Trophoblast cell (in vitro differentiated cells and primary cell): ENCODE measurements around the gene MRTFA.
"Not testable (repeated sequence)": the region's sequence is repeated elsewhere in the genome, so short reads cannot be mapped to it uniquely, and the experiment has no call there.

Experiments
- DNase-seq, 2 donors: peaks; one replicate each; pipeline ENCODE4 v3.0.0-alpha.2; 2016
- H2AFZ ChIP-seq: 2 replicates; pipeline ENCODE4 v1.6.1; 2013; ENCODE audit warnings: low read length, moderate library complexity, mild to moderate bottlenecking; ENCODE audit not compliant: insufficient read depth, poor library complexity
- H2AK5ac ChIP-seq: 2 replicates; pipeline ENCODE4 v1.6.1; 2013; ENCODE audit warnings: mild to moderate bottlenecking, low read length
- H2BK120ac ChIP-seq: 2 replicates; pipeline ENCODE4 v1.6.1; 2013; ENCODE audit warnings: low read length, mild to moderate bottlenecking, moderate library complexity; ENCODE audit not compliant: insufficient read depth, poor library complexity
- H2BK12ac ChIP-seq: 2 replicates; pipeline ENCODE4 v1.6.1; 2013; ENCODE audit warnings: mild to moderate bottlenecking, low read length, moderate library complexity
- H2BK5ac ChIP-seq: 2 replicates; pipeline ENCODE4 v1.6.1; 2013; ENCODE audit warnings: low read length, low read depth, moderate library complexity, mild to moderate bottlenecking; ENCODE audit not compliant: poor library complexity
- H3K14ac ChIP-seq: 2 replicates; pipeline ENCODE4 v1.6.1; 2013; ENCODE audit warnings: mild to moderate bottlenecking, low read length
- H3K18ac ChIP-seq: 2 replicates; pipeline ENCODE4 v1.6.1; 2013; ENCODE audit warnings: mild to moderate bottlenecking, low read length
- H3K23ac ChIP-seq: 2 replicates; pipeline ENCODE4 v1.6.1; 2013; ENCODE audit warnings: low read length
- H3K27ac ChIP-seq: 2 replicates; pipeline ENCODE4 v1.5.1; 2013; ENCODE audit warnings: low read depth, mild to moderate bottlenecking, inconsistent platforms, low read length, moderate library complexity
- H3K27me3 ChIP-seq: 2 replicates; pipeline ENCODE4 v1.6.1; 2013; ENCODE audit warnings: inconsistent platforms, mild to moderate bottlenecking, low read length, moderate library complexity; ENCODE audit not compliant: insufficient read depth
- H3K36me3 ChIP-seq, 2 experiments: 1 replicate in 1 of 2; 2 replicates in 1 of 2; pipeline ENCODE4 v1.6.1; 2013; ENCODE audit warnings: low read length in 2 of 2, mild to moderate bottlenecking in 2 of 2, moderate library complexity in 1 of 2; ENCODE audit not compliant: insufficient read depth in 2 of 2, control insufficient read depth in 1 of 2
- H3K4ac ChIP-seq: 2 replicates; pipeline ENCODE4 v1.6.1; 2013; ENCODE audit warnings: low read depth, mild to moderate bottlenecking, low read length, moderate library complexity
- H3K4me1 ChIP-seq, 2 experiments: 1 replicate in 1 of 2; 2 replicates in 1 of 2; pipeline ENCODE4 v1.6.1; 2013; ENCODE audit warnings: low read length in 2 of 2, mild to moderate bottlenecking in 2 of 2, moderate library complexity in 1 of 2; ENCODE audit not compliant: insufficient read depth in 2 of 2, control insufficient read depth in 1 of 2
- H3K4me2 ChIP-seq: 2 replicates; pipeline ENCODE4 v1.6.1; 2013; ENCODE audit warnings: inconsistent platforms, mild to moderate bottlenecking, low read length, moderate library complexity
- H3K4me3 ChIP-seq: 2 replicates; pipeline ENCODE4 v1.5.1; 2013; ENCODE audit warnings: mild to moderate bottlenecking, low read depth, low read length, inconsistent platforms
- H3K79me1 ChIP-seq: one replicate; pipeline ENCODE4 v1.6.1; 2013; ENCODE audit warnings: low read length
- H3K79me2 ChIP-seq: 2 replicates; pipeline ENCODE4 v1.6.1; 2013; ENCODE audit warnings: low read length, mild to moderate bottlenecking; ENCODE audit not compliant: control insufficient read depth, insufficient read depth, poor library complexity
- H3K9ac ChIP-seq: 2 replicates; pipeline ENCODE4 v1.6.1; 2013; ENCODE audit warnings: mild to moderate bottlenecking, low read length
- H3K9me3 ChIP-seq: 2 replicates; pipeline ENCODE4 v1.6.1; 2013; ENCODE audit warnings: low read depth, mild to moderate bottlenecking, control low read depth, inconsistent platforms, low read length; ENCODE audit not compliant: insufficient read depth
- H4K12ac ChIP-seq: 2 replicates; pipeline ENCODE4 v1.6.1; 2013; ENCODE audit warnings: low read depth, mild to moderate bottlenecking, low read length, moderate library complexity
- H4K8ac ChIP-seq: 2 replicates; pipeline ENCODE4 v1.6.1; 2013; ENCODE audit warnings: low read depth, mild to moderate bottlenecking, low read length, moderate library complexity
- H4K91ac ChIP-seq: one replicate; pipeline ENCODE4 v1.6.1; 2013; ENCODE audit warnings: low read depth, mild to moderate bottlenecking, low read length, moderate library complexity
- WGBS: extraction: QIAGEN DNeasy Blood & Tissue Kit; methylation state at CpG from one replicate; pipeline ENCODE4 v1.1.7; 2013; ENCODE audit warnings: missing lambda C conversion rate; ENCODE audit not compliant: insufficient read length, insufficient coverage; ENCODE audit errors: extremely low coverage; 5-methylcytosine and 5-hydroxymethylcytosine counted together

Gene MRTFA

DNA sequence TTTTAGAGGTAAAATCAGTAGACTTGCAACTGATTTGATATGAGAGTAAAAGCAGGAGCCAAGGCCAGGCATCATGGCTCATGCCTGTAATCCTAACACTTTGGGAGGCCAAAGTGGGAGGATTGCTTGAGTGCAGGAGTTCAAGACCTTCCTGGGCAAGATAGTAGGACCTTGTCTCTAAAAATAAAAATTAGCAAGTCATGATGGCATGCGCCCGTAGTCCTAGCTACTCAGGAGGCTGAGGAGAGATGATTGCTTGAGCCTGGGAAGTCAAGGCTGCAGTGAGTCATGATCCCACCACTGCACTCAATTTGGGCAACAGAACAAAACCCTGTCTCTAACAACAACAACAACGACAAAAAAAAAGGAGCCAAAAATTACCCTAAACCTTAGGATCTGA lies 252.6 kb downstream of the MRTFA start:
- no peak overlapping the region for H4K8ac ChIP-seq
- H3K36me3 ChIP-seq = peaks cover 0 to 4% of the 10 kb centered on the region in 2 experiments
- no peak overlapping the region for H3K18ac ChIP-seq
- no peak overlapping the region for H2BK12ac ChIP-seq
- no peak overlapping the region for H3K23ac ChIP-seq
- H3K9ac ChIP-seq = no peak overlapping the region
- DNase-seq = peak; percentile 56 to 63
- H2AK5ac ChIP-seq = no peak overlapping the region
- no peak overlapping the region for H2BK120ac ChIP-seq
- H4K91ac ChIP-seq = no peak overlapping the region
- no peak overlapping the region for H3K4ac ChIP-seq
- H2AFZ ChIP-seq = no peak overlapping the region
- H3K27ac ChIP-seq = no peak overlapping the region
- no peak overlapping the region for H3K4me3 ChIP-seq
- no peak overlapping the region for H2BK5ac ChIP-seq
- no peak overlapping the region for H3K4me2 ChIP-seq
- H3K4me1 ChIP-seq = no peaks in the 10 kb centered on the region
- no CpG with 5 or more reads among the region's 3 CpGs for WGBS
- no peaks in the 10 kb centered on the region for H3K9me3 ChIP-seq
- H4K12ac ChIP-seq = no peak overlapping the region
- no peak overlapping the region for H3K14ac ChIP-seq
- no peaks in the 10 kb centered on the region for H3K79me1 ChIP-seq
- H3K27me3 ChIP-seq = no peaks in the 10 kb centered on the region
- no peaks in the 10 kb centered on the region for H3K79me2 ChIP-seq

DNA sequence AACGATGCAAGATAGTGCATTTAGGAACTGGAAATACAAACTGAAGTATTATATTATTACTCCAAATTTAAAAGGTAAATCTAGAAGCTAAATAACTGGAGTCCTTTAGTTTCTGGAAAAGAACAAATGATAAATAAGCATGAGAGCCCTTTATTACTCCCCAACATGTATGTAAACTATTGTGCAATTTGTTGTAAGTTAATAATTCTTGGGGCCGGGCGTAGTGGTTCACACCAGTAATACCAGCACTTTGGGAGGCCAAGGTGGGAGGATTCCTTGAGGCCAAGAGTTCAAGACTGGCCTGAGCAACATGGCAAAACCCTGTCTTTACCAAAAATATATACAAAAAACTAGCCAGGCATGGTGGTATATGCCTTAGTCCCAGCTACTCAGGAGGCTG lies 255.1 kb downstream of the MRTFA start:
- H3K18ac ChIP-seq = no peak overlapping the region
- WGBS = no CpG with 5 or more reads among the region's 3 CpGs
- no peak overlapping the region for H3K9ac ChIP-seq
- H3K14ac ChIP-seq = no peak overlapping the region
- H3K36me3 ChIP-seq = peaks cover 0 to 2% of the 10 kb centered on the region in 2 experiments
- no peak overlapping the region for H3K4me2 ChIP-seq
- no peaks in the 10 kb centered on the region for H3K79me2 ChIP-seq
- no peak overlapping the region for H2BK12ac ChIP-seq
- no peaks in the 10 kb centered on the region for H3K27me3 ChIP-seq
- no peak overlapping the region for H2BK5ac ChIP-seq
- no peak for DNase-seq
- no peak overlapping the region for H3K4me3 ChIP-seq
- no peak overlapping the region for H2BK120ac ChIP-seq
- H3K79me1 ChIP-seq = no peaks in the 10 kb centered on the region
- H4K8ac ChIP-seq = no peak overlapping the region
- H3K4me1 ChIP-seq = no peaks in the 10 kb centered on the region
- H3K9me3 ChIP-seq = no peaks in the 10 kb centered on the region
- H2AK5ac ChIP-seq = no peak overlapping the region
- no peak overlapping the region for H4K12ac ChIP-seq
- H2AFZ ChIP-seq = no peak overlapping the region
- H4K91ac ChIP-seq = no peak overlapping the region
- no peak overlapping the region for H3K23ac ChIP-seq
- H3K4ac ChIP-seq = no peak overlapping the region
- H3K27ac ChIP-seq = no peak overlapping the region

DNA sequence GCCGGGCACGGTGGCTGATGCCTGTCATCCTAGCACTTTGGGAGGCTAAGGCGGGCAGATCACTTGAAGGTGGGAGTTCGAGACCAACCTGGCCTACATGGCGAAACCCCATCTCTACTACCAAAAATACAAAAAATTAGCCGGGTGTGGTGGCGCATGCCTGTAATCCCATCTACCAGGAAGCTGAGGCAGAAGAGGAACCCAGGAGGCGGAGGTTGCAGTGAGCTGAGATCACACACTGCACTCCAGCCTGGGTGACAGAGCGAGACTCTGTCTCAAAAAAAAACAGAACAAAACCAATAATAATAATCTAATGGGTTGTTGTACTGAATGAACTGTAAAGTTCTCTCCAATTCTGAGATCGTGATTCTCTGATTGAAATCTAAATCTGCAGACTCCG lies 258.1 kb downstream of the MRTFA start:
- not testable (repeated sequence) for H2BK120ac ChIP-seq, H3K9ac ChIP-seq, H3K27ac ChIP-seq, H3K4me3 ChIP-seq, H3K4me1 ChIP-seq, H3K79me2 ChIP-seq, H3K79me1 ChIP-seq, H3K23ac ChIP-seq, H4K12ac ChIP-seq, H4K8ac ChIP-seq, H3K36me3 ChIP-seq, H3K4me2 ChIP-seq, H3K18ac ChIP-seq, DNase-seq, H2AFZ ChIP-seq, H3K14ac ChIP-seq, H3K9me3 ChIP-seq, H2BK12ac ChIP-seq, H3K4ac ChIP-seq, H2BK5ac ChIP-seq, H4K91ac ChIP-seq, H2AK5ac ChIP-seq, H3K27me3 ChIP-seq
- WGBS = no CpG with 5 or more reads among the region's 11 CpGs

DNA sequence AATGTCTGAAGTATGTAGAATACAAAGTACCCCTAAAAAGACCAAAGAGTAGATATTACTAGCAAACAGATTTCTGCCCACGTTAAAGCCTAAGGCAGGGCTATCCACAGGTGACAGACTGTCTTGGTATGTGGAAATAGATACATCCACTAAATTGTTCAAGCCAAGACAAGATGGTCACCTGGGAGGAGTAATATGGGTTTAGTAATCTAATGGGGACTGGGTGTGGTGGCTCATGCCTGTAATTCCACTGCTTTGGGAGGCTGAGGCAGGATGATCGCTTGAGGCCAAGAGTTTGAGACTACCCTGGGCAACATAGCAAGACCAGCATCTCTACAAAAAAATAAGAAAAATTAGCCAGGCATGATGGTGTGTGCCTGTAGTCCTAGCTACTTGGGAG lies 258.6 kb downstream of the MRTFA start:
- no peak overlapping the region for H3K9ac ChIP-seq
- no peak overlapping the region for H2BK120ac ChIP-seq
- no peak overlapping the region for H4K12ac ChIP-seq
- no peaks in the 10 kb centered on the region for H3K79me1 ChIP-seq
- no peak overlapping the region for H3K27ac ChIP-seq
- no peak overlapping the region for H3K14ac ChIP-seq
- H3K23ac ChIP-seq = no peak overlapping the region
- no peak overlapping the region for H3K4ac ChIP-seq
- no peak overlapping the region for H3K4me2 ChIP-seq
- H3K27me3 ChIP-seq = no peaks in the 10 kb centered on the region
- H2BK12ac ChIP-seq = no peak overlapping the region
- no peaks in the 10 kb centered on the region for H3K79me2 ChIP-seq
- H2AK5ac ChIP-seq = no peak overlapping the region
- H3K9me3 ChIP-seq = no peaks in the 10 kb centered on the region
- no peak overlapping the region for H2BK5ac ChIP-seq
- DNase-seq = peak; percentile 89 to 93
- no peak overlapping the region for H4K8ac ChIP-seq
- H4K91ac ChIP-seq = no peak overlapping the region
- no peak overlapping the region for H3K4me3 ChIP-seq
- H2AFZ ChIP-seq = no peak overlapping the region
- peaks cover 0 to 2% of the 10 kb centered on the region in 2 experiments for H3K36me3 ChIP-seq
- no peaks in the 10 kb centered on the region for H3K4me1 ChIP-seq
- no CpG with 5 or more reads among the region's 2 CpGs for WGBS
- H3K18ac ChIP-seq = no peak overlapping the region
